GM12873 (cell line): ENCODE results near the gene HOPX.

Experiments used
- CTCF ChIP-seq: IDR thresholded peaks from 2 replicates; pipeline ENCODE4 v1.5.1; 2012; ENCODE audit warnings: low read depth, mild to moderate bottlenecking, moderate library complexity, low read length, control low read depth; ENCODE audit not compliant: insufficient read depth; ENCODE audit errors: missing control alignments

The HOPX gene

DNA sequence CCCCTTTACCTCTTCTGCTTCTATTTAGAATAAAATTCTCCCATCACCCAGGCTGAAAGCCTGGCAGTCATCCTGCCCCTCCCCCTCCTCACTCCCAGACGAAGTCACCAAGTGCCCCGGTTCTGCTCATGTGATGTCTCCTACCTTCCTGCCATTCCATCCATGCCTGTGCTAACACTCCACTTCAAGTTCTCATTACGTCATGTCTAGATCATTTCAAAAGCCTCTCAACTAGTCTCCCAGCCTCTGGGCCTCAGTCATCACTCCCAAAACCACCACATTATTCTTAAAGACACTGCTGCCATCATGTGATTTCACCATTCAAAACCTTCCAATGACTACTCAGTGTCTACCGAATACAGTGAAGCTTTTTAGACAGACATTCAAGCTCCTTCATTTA lies 17.2 kb upstream of the HOPX start:
- no peak for TF ChIP-seq CTCF

- TF ChIP-seq CTCF = no peak
Measured at GRCh38 chr4:56696056-56696455, 15.0 kb upstream of the HOPX start.

DNA sequence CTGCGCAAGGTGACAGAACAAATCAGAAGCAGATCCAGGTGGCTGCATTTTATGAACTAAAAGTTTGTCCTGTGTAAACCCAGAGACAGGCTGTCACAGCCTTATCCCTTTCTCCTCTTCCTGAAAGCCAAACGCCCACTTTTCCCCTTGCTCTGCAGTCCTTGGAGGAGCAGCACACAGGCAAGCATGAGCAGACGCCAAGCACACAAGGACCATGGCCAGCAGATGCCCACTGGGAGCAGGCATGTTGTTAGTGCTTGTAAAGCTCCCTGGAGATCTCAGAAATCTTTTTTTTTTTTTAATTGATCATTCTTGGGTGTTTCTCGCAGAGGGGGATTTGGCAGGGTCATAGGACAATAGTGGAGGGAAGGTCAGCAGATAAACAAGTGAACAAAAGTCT lies 11.5 kb upstream of the HOPX start:
- TF ChIP-seq CTCF = no peak

- TF ChIP-seq CTCF = no peak
Measured at GRCh38 chr4:56691425-56691824, 10.3 kb upstream of the HOPX start.

GRCh38 chr4:56690393-56690792 lies 9.3 kb upstream of the HOPX start:
- peak; percentile 2 for TF ChIP-seq CTCF

DNA sequence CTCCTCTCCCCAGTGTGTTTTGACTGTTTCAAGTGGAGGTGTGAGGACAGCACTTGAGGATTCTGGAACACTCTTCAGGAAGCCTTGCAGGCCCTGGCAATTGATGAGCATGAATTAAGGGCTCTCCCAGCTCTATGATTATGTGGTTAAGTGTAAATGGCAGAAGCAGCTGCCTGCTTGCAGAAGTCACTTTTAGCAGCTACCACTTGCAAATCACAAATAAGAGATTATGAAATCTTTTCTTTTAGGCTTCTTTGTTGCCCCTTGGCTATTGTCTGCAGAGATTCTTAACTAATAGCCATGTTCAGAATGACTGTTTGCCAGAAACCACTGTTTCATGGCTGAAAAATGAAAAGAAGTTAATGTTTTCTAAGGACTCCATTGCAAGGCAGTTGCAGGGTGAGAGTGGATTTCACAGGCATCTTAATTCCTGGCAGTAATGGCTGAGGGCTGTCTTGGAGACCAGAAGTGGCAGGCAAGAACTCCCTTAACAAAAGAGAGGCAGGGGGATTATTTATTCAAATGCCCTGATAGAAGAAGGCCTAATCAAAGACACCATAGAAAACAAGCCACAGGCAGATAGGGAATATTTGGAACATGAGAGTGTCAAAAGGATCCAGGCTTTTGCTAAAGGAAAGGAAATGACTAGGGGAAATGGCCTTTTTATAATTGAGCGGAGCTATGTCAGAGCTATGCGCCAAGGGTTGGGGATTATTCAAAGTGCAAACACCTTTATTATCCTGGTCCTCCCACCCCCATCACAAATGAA lies 8.3 kb upstream of the HOPX start:
- TF ChIP-seq CTCF = no peak

DNA sequence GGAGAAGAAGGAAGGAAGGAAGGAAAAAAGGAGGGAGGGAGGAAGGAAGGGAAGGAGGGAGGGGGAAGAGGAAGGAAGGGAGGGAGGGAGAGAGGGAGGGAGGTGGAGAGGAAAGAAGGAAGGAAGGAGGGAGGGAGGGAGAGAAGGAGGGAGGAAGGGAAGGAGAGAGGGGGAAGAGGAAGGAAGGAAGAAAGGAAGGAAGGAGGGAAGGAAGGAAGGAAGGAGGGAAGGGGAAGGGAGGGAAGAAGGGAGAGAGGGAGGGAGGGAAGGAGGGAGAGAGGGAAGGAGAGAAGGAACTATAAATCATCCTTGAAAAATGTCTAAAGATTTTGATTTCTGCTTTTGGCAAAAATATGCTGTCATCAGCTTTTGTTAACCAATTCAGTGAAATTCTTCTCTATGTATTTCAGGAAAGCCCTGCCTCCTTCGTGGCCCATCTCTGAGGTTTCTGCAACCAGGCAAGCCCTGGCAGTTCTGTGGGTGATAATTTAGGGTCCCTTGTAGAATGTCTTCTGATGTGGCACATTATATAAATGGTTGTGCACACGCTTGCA lies 7.1 kb upstream of the HOPX start:
- TF ChIP-seq CTCF = no peak
